Spleen (tissue), 7 donors: ENCODE measurements around the gene EIF3C.
"Not testable (repeated sequence)": the region's sequence is repeated elsewhere in the genome, so short reads cannot be mapped to it uniquely, and the experiment has no call there.

Experiments used
- POLR2A ChIP-seq, 3 donors: fragments of 450-650 bp; IDR thresholded peaks; one replicate each; pipeline ENCODE4 v1.5.1; 2017; ENCODE audit warnings: antibody characterized with exemption in 3 of 3, mild to moderate bottlenecking in 1 of 3
- TF ChIP-seq, protein P1 (sequence below), 11 experiments: fragments of 200-600 bp in 7 of 11; fragments of 450-650 bp in 4 of 11; sonication (generic) in 4 of 11; IDR thresholded peaks in 8 of 11; conservative IDR thresholded peaks in 3 of 11; 1 replicate in 7 of 11; 2 replicates in 4 of 11; pipeline versions ENCODE4 v1.4.0 to v1.8.0; 2016 to 2021; ENCODE audit warnings: antibody characterized with exemption in 11 of 11, inconsistent platforms in 4 of 11, mild to moderate bottlenecking in 1 of 11
- donor health status: DM: no; HTN: no; CAD: no; lungs with moderate emphysema.
- donor health status: DM: no; HTN: no; CAD: no.
- donor health status: DM: no; HTN: no; CAD: no.

GRCh38 chr16:28749997-28750465 is 38.8 kb downstream of the EIF3C start:
- TF ChIP-seq POLR2A (IDR thresholded peaks at IDR 0.05) = not testable (repeated sequence)
- TF ChIP-seq, protein P1, sequence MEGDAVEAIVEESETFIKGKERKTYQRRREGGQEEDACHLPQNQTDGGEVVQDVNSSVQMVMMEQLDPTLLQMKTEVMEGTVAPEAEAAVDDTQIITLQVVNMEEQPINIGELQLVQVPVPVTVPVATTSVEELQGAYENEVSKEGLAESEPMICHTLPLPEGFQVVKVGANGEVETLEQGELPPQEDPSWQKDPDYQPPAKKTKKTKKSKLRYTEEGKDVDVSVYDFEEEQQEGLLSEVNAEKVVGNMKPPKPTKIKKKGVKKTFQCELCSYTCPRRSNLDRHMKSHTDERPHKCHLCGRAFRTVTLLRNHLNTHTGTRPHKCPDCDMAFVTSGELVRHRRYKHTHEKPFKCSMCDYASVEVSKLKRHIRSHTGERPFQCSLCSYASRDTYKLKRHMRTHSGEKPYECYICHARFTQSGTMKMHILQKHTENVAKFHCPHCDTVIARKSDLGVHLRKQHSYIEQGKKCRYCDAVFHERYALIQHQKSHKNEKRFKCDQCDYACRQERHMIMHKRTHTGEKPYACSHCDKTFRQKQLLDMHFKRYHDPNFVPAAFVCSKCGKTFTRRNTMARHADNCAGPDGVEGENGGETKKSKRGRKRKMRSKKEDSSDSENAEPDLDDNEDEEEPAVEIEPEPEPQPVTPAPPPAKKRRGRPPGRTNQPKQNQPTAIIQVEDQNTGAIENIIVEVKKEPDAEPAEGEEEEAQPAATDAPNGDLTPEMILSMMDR (IDR thresholded peaks at IDR 0.05 in 8 of 11, conservative IDR thresholded peaks at IDR 0.05 in 3 of 11) = peak in 4 of 11 experiments; percentile 41 to 54 (median 47)
